GM12875 (cell line): ENCODE data around the gene MAFB.

Source experiments
- H3K4me3 ChIP-seq: one replicate; pipeline ENCODE4 v1.5.1; 2011; ENCODE audit warnings: low read depth, low read length, control low read depth
- TF ChIP-seq, protein P1 (sequence below): IDR thresholded peaks from 2 replicates; pipeline ENCODE4 v1.5.1; 2011; ENCODE audit warnings: low read depth, mild to moderate bottlenecking, control low read depth, inconsistent platforms, low read length, moderate library complexity, borderline replicate concordance; ENCODE audit not compliant: insufficient read depth

The MAFB gene

DNA sequence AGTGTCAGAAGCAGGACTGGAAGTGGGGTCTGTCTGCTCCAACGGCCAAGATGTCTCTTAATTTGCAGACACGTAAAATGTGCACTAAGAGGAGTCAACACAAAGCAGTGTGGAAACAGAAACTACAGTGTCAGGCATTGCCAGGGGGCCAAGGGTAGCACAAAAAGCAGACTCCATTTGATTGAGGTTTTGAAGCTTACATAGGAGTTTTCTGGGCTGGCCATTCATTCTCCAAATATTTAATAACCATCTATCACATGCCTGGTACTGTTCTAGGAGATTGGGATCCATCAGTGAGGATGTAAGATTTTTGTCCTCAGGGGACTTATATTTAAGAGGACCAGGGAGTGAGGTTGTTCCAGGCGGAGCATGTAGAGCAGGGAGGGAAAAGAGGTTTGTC lies 29.5 kb downstream of the MAFB start:
- no peak overlapping the region for H3K4me3 ChIP-seq
- TF ChIP-seq, protein P1, sequence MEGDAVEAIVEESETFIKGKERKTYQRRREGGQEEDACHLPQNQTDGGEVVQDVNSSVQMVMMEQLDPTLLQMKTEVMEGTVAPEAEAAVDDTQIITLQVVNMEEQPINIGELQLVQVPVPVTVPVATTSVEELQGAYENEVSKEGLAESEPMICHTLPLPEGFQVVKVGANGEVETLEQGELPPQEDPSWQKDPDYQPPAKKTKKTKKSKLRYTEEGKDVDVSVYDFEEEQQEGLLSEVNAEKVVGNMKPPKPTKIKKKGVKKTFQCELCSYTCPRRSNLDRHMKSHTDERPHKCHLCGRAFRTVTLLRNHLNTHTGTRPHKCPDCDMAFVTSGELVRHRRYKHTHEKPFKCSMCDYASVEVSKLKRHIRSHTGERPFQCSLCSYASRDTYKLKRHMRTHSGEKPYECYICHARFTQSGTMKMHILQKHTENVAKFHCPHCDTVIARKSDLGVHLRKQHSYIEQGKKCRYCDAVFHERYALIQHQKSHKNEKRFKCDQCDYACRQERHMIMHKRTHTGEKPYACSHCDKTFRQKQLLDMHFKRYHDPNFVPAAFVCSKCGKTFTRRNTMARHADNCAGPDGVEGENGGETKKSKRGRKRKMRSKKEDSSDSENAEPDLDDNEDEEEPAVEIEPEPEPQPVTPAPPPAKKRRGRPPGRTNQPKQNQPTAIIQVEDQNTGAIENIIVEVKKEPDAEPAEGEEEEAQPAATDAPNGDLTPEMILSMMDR: no peak

DNA sequence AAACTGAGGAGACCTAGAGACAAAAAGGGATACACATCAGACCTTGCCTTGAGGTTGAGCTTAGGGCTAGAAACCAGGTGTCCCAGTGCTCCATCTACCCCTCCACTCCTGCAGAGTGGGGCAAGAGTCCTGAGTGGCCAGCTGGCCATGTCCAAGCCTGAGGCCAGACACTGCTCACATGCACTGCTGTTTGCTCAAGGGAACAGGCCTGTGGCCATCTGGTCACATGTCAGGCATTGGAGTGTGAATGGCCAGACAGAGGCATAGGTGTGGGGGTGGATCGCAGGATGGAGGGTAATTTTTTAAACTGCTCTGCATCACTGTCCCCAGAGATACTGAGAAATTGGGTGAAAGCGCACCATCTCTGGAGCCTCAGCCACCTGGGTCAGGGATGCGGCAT lies 30.5 kb downstream of the MAFB start:
- TF ChIP-seq, protein P1: no peak
- no peak overlapping the region for H3K4me3 ChIP-seq

DNA sequence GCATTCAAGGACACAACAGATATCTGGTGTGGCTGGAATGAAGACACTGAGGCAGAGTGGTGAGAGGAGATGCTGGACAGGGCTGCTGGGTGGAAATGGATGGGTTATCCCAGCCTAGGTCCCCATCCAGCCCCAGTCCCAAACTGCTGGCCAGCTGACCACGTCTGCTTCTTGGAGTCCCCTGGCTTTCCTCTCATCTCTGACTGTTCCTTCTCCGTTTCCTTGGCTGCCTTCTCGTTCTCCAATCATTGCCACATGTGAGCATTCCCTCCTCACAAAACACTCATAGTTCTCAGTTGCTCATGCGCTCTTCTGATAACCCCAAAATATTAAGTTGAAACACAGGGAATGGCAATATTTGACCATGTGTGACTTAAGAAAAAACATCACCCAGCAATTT lies 31.5 kb downstream of the MAFB start:
- no peak overlapping the region for H3K4me3 ChIP-seq
- TF ChIP-seq, protein P1: no peak

DNA sequence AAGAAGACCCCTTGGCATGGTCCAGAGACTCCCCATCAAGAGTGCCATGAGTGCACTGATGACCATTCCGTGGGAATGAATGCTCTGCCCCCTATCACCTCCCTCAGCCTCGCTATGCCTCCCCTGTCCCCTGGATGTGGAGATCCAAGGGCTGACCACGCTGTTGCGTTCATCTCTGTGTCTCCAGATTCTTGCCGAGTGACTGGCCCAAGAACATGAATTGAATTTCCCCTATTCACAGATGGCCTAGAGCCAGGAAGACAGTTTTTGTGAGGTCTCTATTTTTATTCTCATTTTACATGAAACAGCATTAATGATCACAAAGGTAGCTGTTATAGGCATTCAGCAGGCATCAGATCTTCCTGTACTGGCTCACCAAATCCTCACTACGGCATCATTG lies 33.6 kb downstream of the MAFB start:
- TF ChIP-seq, protein P1: no peak
- no peak overlapping the region for H3K4me3 ChIP-seq

DNA sequence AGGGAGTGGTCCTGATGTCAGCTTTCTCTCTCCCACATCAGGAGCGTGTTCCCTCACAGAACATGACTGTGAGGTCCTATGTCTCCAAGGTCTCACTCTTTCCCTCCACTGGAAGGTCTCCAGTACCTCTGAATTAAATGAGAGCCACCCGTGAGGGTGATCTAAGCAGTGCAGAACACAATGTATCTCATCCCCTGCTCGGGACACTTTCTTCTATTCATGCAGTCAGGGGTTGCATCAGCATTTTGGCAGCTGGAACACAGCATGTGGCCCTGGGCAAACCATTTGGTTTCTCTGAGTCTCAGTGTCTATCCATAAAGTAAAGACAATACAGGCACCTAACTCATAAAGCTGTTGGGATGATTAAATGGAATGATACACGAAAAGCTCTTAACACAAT lies 34.2 kb downstream of the MAFB start:
- TF ChIP-seq, protein P1: no peak
- no peak overlapping the region for H3K4me3 ChIP-seq

DNA sequence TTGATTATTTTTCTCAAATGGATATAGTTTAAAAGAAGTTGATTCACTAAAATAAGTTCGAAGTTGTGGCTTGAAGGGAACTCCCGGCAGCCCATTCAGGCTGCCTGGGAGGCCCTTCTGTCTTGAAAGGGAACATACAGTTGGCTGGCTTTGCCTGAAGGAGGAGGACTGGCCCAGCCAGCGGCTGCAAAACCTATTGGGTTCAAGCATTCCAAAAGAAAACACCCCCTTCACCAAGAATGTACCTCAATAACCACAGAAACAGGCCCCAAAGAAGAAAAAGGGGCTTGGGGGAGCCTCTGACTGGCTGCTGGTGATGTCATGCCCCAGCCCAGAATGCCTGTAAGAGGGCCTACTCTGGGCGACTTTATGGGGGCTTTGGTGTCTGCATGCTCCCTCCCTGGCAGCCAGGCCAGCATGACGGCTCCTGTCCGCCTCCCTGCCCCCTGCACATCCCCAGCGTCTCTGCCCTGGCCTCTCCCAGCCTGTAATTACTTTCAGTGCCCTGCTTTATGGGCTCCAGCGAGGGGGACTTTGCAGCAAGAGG lies 36.5 kb downstream of the MAFB start:
- TF ChIP-seq, protein P1: no peak
- H3K4me3 ChIP-seq: no peak overlapping the region

DNA sequence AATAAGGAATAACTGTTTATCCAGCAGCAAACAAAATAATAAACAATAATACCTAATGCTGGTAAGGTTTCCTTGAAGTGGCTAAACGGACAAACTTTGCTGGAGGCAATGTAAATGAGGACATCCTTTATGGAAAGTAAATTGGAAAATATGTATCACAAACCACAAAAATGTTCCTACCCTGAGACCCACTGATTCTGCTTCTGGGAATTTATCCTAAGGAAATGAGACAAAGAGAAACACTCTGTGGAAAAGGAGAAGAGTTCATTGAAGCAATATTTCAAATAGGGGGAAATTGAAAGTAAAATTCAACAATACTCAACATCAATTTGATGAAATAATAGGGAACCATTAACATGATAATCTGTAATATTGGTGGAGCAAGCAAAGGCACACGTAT lies 37.9 kb downstream of the MAFB start:
- H3K4me3 ChIP-seq: no peak overlapping the region
- TF ChIP-seq, protein P1: no peak
